GM21737 (cell line): Measurements from ENCODE around the gene LGALS8.
"Not testable (repeated sequence)": the region's sequence is repeated elsewhere in the genome, so short reads cannot be mapped to it uniquely, and the experiment has no call there.

Experiments
- ATAC-seq: cut with Tn5 transposase; IDR thresholded peaks from one replicate; pipeline ENCODE4 v1.9.1; 2021; ENCODE audit warnings: mild to moderate bottlenecking, moderate library complexity; ENCODE audit not compliant: unreplicated experiment

LGALS8 gene

GRCh38 chr1:236536540-236536939, 12.8 kb downstream of the LGALS8 start:
- ATAC-seq = no peak

DNA sequence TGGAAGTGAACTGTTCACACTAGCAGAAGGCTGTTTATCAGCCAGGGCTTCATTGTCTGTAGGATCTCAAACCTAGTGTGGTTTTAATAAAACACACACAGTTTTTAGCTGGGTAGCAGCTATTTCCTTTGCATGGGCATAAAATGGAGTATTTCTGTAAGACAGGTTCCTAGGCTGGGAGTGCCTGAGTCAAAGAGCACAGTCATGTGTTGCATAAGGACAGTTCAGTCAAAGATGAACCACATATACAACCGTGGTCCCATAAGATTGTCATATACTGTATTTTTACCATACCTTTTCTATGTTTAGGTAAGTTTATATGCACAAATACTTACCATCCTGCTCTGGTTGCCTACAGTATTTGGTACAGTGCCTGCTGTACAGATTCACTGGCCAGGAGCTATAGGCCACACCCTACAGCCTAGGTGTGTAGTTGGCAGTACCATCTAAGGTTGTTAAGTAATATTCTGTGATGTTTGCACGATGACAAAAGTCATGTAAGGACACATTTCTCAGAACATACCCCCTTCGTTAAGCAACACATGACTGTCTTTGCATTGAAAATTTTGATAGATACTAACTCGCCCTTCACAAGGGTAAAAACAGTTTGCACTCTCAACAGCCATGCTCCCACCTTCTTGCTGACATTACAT, 17.2 kb downstream of the LGALS8 start:
- no peak for ATAC-seq

DNA sequence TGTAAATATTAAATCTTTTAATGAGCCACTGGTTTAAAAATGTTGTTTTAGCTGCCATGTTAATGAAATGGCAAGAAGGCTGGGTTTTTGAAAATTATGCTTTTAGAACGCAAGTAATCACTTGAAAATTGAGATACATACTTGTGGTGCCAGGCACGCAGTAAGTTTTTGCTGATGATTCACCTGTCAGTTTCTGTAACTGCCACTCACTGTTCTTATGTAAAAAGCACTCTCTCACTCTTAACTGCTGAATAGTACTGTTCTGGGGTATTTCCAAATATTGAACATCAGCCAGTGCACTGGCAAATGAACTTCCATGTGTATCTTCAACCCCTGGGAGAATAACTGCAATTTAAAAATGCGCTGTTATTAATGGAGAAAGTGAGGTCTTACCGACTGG, 17.9 kb downstream of the LGALS8 start:
- ATAC-seq = no peak

DNA sequence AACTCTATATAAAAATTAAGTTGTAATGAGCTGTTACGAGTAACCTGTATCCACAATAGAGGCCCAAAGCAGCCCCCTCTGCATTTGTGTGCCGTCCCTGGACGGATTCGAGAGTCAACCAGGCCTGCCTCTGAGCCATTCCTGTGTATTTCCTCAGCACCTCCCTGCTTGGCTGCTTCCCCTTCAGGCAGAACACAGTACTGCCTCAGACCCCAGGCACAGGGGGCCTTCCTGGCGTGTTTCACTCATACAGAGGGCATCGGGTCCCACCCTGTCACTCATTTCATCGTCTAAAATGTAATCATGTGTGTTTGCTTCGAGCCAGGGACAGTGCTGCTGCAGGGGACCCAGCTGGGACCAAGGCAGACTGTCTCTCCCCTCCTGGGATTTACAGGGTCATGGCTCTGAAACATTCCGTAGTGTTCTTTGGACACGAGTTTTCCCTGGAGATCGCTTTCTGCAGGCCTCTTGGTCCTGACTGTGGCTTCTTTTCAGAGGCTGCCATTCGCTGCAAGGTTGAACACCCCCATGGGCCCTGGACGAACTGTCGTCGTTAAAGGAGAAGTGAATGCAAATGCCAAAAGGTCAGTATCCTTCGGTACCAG, 19.4 kb downstream of the LGALS8 start:
- ATAC-seq = no peak

GRCh38 chr1:236545621-236546169, 21.9 kb downstream of the LGALS8 start:
- ATAC-seq = no peak

DNA sequence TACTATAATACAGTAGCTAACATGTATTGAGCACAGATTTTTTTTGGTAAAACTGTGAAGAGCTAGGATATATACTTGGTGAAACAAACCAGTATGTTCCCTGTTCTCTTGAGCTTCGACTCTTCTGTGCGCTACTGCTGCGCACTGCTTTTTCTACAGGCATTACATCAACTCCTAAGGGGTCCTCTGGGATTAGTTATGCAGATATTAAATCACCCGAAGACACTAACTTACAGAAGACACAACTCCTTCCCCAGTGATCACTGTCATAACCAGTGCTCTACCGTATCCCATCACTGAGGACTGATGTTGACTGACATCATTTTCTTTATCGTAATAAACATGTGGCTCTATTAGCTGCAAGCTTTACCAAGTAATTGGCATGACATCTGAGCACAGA, 24.7 kb downstream of the LGALS8 start:
- no peak for ATAC-seq

DNA sequence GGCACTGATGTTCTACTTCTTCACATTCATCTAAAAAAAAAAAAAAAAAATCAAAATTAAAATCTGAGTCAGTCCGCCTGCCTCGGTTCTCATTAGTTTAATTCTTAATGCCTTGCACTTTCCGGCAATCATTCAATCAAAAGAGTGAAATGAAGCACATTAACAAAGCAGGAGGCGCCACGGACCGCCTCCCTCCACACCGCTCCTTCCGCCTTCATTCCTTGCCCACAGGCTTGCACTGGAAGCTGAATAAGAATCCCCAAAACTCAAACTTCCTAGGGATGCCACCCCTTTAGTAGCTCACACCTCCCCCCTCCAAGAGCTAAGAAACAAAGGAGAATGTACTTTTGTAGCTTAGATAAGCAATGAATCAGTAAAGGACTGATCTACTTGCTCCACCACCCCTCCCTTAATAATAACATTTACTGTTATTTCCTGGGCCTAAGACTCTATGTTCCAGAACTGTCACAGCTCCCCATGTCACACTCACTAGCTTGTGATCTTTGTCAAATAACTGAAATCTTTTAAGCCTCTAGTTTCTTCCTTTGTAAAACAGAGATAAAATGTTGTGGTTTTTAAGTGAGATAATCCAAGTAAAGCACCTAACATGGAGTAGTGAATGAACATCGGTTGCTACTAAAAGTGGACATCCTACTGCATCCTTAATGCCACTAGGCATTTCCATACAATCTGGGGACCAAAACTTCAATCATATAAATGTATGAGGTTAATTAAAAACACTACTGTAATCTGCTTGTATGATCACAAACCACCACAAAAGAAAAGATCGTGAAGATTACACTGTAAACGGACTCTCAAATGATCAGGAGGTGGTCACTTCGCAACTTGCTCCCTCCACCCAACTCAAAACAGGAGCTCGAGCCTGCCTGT, 27.4 kb downstream of the LGALS8 start:
- ATAC-seq = no peak

DNA sequence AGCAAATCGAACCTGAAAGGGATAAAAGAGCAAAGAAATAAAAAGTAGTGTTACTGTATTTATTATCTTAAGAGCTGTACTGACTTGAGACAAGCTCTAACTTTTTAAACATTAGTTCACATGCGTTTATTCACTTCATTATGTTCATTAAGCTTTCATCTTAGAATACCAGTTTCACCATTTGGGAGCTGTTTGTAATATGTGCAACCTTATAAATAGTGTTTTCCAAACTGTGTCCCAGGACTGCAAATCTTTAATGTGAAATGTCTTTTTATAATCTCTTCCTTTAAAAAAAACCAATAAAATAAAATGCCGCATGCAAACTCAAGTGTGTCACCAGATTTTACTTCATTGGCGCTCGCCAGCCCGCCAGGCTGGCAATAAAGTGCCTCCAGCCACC, 28.3 kb downstream of the LGALS8 start:
- ATAC-seq = no peak

GRCh38 chr1:236552901-236553300, 29.1 kb downstream of the LGALS8 start:
- no peak for ATAC-seq

DNA sequence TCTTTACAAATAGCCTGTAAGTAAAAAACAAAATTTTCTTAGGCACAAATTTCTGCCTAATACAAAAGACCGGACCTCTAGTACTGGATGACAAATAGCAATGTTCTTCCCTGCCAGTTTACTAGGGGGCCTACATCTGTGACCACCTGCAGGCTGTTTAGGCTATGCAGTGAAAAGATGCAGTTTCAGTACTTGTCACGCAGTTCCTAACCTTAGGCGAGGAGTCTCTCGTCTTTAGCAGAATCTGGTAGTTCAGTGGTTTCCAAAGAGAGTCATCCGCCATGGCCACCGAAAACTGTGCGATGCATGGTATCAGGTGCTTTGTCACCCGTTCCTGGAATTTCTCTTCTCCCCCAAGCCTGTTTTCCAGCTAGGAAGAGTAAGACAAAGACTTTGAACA, 29.6 kb downstream of the LGALS8 start:
- no peak for ATAC-seq

GRCh38 chr1:236556606-236557005, 32.8 kb downstream of the LGALS8 start:
- ATAC-seq = no peak

DNA sequence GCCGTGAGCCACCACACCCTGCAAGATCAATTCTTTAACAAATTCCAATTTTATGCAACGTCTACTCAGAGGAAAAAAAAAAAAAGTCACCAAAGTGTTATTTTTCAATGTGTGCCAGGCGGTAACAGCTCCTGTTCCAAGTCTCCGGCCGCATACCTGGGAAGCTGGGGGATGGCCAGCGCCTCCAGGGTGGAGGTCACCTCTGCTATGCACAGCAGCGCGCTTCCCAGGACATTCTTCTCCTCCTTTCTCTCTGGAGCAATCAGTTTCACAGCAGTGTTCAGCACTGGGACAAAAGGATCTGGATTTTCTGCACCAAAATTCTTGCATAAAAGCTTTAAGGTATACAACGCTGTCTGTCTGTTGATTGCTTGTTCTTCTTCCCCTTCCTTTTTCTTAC, 34.3 kb downstream of the LGALS8 start:
- ATAC-seq = no peak

DNA sequence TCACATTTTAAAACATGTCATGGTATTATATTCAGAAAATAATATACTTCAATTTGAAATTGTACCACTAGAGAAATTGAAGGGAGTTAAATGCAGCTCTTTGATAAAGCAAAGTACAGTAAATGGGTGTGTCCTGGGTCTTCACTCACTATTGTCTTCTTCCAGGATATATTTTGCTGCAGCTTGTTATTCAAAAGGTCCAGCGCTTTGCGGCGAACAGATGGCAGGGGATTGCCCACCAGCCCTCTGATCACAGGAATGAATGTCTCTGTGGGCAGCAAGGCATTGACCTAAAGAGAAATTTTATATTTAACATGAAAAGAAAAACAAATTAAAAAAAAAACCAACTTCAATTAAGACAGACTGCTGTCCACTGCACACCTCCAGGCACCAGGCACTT, 35.1 kb downstream of the LGALS8 start:
- ATAC-seq = no peak

DNA sequence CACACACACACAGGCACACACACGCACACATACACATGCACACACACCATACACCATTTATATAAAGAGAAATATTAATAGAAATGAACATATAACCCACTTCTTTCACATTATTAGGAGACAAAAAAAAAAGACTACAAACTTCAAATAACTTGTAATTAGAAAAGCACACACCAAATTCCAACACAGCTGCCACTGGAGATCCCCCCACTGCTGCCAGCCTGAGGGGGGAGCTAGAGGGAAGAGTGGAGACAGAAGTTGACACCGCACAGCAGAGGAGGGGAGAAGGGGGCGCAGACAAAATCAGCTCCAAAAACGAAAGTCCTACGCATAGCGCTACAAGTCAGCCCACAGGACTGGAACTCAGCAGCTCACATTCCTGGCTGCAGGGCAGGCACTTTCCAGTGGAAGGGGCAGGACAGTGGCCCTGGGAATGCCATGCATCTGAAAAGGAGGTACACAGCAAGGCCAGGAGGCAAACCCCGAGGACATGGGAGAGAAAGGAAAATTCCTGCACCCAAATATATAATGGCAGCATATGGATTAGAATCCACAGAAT, 36.5 kb downstream of the LGALS8 start:
- ATAC-seq = no peak

- no peak for ATAC-seq
Measured at GRCh38 chr1:236561976-236562375, 38.2 kb downstream of the LGALS8 start.

DNA sequence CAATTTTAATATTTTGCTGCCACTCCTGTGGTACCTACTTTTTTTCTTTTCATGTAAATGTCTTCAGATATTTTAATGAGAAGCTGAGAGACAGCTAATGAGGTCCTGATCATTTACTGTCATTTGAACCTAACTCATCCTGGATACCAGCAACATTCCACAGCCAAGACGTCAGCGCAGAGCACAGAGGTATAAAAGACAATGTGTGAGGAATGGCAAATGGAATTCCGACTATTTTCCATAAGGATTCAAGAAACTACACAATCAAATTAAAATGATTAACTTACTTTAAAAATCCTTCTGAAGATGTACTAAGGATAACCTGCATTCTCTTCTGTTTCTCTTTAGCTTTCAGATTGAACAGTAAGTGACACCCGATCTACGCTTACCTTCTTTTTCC, 41.7 kb downstream of the LGALS8 start:
- no peak for ATAC-seq

DNA sequence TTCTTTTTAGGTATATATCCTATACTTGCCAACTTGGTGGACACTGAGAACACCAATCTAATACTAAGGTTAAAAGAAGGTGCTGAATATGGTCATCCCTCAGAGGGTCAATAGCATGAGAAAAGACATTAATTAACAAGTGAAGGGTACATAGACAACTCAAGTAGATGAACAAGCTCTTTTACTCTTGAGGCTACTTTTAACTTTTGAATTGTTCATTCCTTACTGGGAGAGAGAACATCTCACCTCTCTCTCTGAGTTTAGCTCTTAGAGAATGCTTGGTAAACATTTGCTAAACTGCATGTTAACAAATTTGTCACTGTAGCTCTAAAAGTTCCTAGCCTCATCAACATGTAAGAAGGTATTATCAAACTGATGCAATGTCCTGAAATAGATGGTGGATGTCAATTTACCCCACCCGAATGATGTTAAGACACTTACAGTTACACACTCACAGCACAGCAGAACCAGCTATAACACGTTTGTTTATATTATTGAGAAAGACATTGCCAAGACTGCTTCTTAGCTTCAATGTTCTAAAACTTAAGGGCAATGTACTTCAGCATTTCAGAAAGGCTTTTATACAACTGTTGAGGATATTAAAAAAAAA, 44.6 kb downstream of the LGALS8 start:
- ATAC-seq = no peak

- no peak for ATAC-seq
Measured at GRCh38 chr1:236575523-236575922, 51.7 kb downstream of the LGALS8 start.

DNA sequence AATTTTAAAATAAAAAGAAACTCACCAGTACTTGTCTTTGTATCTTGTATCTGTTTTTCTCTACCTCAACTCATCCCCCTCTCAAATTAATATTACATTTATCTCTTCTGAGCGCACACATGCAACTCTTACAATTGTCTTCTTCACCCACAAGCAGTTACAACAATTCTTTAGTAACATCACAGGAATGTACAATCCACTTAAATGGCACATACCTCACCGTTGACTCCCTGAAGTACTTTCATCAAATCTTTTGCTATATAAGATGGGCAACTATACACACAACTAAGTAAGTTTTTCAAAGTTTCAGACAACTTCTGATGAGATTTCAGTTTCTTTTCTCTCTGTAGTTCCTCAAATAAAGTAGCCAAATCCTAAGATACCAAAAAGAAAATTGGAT, 52.2 kb downstream of the LGALS8 start:
- no peak for ATAC-seq

GRCh38 chr1:236577041-236577440, 53.3 kb downstream of the LGALS8 start:
- ATAC-seq = not testable (repeated sequence)

- ATAC-seq = no peak
Measured at GRCh38 chr1:236578661-236579060, 54.9 kb downstream of the LGALS8 start.
